Inflammatory macrophage treated with lipopolysaccharide for 4 hours (primary cell): Measurements from ENCODE around the gene OR8D1.
A peak's percentile ranks its signal among the peaks of the same experiment; 100 is the strongest.

Experiments
- DNase-seq: peaks from one replicate; pipeline ENCODE4 v3.0.0-alpha.2; 2020

OR8D1 gene

DNA sequence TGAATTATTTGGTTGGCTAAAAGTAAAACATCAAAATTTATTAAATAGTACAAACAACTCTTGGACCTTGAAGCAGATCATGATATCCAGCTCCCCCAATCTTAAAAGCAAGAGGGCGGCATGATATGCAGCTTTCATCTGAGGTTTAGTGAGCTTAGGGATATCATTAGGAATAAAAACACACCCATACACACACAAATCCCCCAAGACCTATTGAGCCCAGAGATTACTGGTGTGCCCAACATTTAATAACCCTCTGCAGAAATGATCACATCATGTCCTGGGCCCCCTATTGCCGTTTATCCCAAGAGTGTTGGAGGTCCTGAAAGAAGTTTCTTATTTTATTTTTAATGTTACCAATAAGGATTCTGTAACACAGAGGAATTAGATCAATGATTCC is at the start of gene OR8D1:
Gene OR8D1 (minus strand): TSS at position 101 of the 400 bp plus-strand sequence. CDS start 3,183 bp downstream, outside the sequence.
- no peak for DNase-seq

DNA sequence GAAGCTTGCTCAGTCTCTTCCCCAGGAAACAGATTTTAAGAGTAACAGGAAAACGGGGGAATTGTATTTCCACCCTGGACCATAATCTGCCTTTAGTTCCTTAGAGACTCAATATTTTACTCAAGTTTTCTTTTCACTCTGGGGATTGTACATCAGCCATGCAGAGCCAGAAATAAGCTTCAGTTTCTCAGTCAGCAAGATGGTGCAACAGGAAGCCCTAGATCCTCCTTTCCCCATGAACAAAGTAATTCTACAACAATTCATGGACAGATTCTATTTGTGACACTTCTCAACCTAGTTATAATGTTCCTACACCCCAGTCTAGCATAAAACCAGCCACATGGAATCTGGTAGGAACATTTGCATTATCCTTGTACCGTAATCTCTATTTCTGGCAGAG is 45.8 kb upstream of the OR8D1 start:
- peak; percentile 36 for DNase-seq

DNA sequence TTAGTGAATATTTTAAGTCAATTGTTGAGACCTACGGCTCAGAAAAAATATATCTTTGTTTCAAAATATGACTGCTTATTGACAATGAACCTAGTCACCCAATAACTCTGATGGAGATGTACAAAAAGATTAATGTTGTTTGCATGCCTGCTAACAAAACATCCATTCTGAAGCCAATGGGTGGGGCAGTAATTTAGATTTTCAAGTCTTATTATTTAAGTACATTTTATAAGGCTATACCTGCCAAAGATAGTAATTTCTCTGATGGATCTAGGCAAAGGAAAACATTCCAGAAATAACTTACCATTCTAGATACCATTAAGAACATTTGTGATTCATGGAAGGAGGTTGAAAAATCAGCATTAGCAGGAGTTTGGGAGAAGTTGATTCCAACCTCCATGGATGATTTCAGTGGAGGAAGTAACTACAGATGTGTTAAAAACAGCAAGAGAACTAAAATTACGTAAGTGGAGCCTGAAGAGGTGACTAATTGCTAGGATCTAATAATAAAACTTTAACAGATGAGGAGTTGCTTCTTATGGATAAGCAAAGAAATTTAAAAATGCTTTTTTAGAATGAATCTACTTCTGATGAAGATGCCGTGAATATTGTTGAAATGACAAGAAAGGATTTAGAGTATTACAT is 32.7 kb upstream of the OR8D1 start:
- peak; percentile 53 for DNase-seq

DNA sequence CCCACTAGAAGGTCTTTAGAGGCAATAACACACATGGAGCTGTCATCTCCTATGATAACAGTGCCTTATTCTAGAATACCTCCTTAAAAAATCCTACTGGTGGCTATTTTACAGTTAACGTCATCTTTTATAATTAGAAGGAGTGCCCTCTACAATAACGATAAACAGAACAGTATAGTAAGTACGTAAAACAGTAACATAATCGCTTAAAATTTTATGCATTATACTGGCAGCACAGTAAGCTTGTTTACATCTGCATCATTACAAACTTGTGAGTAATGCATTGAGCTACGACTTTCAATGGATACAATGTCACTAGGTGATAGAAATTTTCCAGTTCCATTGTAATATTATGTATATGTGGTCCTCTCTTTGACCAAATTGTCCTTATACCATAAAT is 30.6 kb upstream of the OR8D1 start:
- DNase-seq, result no peak

DNA sequence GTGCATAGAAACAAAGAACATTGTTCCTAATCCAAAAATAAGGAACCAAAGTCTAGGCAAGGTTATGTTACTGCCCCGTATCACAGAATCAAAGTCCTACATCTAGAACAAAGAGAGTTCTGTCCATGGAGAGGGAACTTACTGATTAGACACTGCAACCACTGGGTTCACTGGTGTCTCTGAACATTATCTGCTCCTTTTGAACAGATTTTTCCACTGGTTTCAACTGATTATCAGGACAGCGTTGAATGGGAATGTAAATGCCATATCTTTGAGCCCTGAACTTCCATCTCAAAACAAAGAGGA is 26.3 kb upstream of the OR8D1 start:
- no peak for DNase-seq

DNA sequence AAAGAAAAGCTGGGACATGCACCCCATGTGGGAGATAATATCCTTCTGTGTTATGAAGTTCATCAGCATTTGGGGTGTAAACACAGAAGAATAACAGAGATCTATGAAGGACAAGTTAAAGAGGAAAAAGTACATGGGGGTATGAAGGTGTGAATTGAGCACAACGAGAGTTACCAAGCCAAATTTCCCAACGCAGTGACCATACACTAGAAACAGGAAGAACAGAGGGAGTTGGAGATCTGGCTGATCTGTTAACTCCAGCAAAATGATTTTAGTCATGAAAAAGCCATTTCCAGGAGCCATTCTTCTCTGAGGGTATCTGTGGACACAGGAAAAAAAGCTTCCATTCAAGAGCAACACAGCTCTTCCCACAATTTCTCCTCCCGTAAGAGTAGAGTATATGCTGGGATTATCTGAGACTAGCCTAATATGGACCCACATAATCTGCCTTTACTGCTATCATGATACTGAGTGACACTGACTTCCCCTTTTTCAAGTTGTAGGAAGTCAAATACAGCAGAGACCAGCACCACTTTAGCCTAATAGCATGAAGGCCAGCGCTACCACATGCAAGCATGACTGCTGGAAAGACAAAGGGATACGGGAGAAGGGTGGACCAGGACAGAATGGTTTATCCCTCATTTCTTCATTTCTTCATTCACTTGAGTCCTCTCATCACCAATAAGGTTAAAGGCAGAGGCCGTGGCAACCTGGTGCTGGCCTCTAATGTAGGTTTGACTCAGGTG is 25.8 kb upstream of the OR8D1 start:
- DNase-seq, result peak; percentile 18

DNA sequence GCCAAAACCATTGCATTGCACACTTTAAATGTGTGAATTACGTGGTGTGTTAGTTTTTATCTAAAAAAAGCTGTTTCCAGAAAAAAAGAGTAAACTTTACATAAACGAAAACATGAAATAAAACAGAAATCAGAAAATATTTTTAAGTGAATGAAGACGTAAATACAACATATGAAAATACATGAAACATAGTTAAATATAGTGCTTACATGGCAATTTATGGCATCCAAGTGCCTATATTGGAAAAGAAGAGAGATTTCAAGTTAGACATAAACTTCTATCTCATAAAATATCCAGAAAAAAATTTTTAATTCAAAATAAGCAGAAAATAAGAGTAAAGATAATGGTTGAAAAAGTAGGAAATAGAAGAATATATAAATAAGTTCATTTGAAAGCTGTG is 18.1 kb upstream of the OR8D1 start:
- DNase-seq, result no peak

DNA sequence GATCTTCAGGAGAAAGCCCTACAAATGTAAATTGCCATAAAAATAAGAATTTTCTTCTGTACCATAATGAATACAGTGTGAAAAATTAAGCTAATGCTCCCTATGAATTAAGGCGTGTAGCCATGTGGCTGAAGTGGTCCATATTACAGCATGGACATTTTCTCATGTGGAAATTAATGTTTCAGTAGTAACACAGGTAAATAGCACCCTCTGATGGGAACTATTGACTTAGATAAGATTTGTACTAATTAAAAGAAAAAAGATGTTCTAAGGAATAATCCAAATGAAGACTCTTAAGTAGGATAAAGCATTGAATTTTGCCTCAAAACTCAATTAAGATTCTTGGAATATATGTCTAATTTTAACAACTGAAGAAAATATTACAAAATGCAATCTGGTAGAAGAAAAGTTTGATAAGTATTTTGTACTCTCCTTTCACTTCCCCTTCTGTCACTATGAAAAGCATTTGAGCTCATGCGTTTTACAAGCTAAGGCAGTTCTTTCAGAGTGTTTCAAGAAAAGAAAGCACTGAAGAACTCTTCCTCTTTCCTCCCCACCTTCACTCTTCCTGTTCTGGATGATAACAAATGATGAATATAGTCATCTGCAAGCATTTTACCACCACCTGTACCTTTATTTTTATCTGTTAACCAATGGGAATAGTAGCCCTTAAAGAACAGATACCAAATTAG is 16.2 kb upstream of the OR8D1 start:
- DNase-seq, result peak; percentile 86

DNA sequence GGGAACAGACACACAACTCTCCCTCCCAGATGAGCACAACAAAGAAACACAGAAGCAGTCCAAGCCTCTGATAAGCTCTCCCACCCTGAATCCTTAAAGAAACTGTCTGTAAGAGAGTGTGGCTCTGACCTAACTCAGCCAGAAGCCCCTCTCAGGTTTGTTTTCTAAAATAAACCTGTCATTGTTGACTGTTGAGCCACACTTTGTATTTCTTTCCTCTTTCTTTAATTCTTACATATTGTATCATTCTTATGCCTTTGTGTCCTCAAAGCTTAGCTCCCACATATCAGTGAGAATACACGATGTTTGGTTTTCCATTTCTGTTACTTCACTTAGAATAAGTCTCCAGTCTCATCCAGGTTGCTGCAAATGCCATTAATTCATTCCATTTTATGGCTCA is 14.0 kb upstream of the OR8D1 start:
- DNase-seq, result no peak

DNA sequence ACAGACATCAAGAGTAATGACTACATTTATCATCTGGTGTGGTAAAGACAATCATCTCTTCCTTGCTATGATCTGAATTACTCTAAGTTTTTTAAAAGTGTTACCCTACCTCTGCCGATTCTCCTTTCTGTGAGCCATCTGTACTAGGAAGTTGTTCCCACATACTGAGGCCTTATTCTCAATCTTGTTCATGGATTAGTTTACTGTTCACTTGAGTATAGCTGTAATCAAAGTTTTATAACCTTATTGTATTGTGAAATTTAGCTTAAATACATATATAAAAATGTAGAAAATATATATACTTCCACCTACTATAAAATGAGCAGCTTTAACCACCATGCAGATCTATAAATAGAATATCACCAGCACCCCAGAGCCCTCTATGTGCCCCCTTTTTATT is 8.6 kb upstream of the OR8D1 start:
- DNase-seq, result no peak

DNA sequence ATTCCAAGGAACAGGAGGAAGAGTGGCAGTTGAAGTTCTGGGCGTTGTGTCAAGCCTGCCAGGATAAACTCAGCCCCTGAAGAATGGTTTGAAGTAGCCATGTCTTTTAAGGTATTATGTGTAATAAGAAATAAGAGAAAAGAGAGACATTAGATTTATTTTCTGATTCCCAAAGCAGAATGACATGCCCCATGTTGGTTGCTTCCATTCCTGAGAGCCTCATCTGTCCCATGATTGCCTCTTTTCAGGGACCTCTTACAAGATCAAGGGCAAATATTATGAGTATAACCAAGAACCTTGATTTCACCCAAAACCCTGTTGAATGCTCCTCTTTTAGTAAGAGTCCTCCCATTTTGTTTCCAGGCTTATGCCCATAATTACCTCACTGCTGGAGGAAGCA is 6.3 kb upstream of the OR8D1 start, which contains the start of gene OR8D2:
Gene OR8D2 (minus strand): TSS at position 101 of the 400 bp plus-strand sequence. CDS start 0 bp downstream, at position 101.
- DNase-seq, result no peak

DNA sequence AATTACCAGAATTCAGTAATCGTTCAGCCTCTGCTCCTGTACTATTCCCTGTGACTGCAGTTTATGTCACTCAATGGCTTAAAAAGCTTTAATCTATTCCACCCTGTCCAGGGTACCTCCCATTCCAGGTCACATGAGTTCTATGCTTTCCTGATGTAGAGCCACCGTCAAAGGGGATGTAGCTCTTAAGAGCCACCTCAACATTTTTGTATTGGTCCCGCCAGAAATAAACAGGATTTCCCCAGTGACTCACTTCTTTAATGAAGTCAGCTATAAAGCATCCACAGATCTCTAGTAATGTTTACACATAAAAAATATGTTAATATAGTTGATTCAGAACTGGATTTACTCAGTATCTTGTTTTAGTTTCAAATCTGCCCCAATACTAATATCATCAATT is 1.3 kb upstream of the OR8D1 start:
- DNase-seq, result peak; percentile 24

DNA sequence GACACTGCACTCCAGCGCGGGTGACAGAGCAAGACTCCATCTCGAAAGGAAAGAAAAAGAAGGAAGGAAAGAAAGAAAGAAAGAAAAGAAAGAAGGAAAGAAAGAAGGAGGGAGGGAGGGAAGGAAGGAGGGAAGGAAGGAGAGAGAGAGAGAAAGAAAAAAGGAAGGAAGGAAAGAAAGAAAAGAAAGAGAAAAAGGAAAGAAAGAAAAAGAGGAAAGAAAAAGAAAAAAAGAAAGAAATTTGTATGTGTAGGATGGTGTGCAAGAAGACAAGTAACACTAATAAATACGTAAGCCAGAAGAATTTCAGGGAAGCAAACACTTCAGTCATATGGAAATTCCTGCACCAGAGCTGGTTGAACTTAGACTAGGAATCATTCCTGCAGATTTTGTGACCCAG is 618 bp downstream of the OR8D1 start:
- DNase-seq, result no peak

DNA sequence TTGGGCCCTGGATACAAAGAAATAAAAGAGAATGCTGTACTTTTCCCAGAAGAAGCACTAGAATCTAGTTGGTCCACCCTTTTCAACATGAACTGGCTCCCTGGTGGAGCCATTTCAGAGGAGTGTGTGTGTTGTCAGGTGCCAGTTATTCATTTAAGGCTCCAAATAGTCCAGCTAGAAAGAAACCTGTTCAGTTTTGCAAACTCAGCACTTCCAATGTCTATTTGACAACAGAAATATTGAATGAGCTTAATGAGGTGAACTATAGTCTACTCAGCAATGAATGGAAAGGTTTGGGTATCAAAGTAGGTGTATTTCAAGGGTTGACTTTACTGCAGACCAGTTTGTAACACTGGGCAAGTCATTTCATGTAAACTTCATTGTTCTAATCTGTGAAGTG is 2.1 kb downstream of the OR8D1 start:
- DNase-seq, result no peak

DNA sequence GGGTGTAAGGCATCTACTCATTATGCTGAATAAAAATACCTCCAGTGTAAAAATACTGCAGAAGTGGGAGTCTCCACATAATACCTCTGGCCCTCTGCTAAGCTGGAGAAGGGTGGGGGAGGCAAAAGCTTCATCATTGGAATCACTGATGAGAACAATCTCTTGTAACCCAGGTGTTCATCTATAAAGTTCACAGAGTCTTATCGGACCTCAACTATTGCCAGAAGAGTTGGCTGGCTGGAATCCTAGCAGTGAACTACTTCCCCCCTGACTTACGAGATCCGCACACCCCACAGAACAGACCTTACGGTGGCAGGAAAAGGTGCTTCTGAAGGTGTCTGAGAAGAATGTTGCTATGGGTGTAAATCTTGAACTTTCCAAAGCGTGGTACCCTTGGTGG is 2.5 kb downstream of the OR8D1 start:
- DNase-seq, result no peak

DNA sequence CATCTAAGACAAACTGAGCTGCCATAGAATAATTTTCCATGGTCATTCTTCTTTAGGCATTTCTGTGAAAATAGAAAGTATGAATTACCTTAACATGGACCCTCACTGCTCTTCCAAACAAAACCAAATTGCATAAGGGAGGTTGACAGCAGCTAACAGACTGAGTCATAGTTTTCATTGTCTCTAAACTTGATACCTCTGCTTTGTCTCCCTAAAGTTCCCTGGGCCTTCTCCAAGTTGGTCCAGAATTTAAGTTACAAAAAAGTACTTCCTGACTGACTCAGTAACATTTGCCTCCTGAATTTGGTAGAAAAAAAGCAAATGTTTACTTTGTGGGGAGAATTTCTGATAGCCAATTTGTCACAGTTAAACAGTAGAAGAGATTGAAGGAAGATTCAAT is 3.0 kb downstream of the OR8D1 start:
- no peak for DNase-seq

DNA sequence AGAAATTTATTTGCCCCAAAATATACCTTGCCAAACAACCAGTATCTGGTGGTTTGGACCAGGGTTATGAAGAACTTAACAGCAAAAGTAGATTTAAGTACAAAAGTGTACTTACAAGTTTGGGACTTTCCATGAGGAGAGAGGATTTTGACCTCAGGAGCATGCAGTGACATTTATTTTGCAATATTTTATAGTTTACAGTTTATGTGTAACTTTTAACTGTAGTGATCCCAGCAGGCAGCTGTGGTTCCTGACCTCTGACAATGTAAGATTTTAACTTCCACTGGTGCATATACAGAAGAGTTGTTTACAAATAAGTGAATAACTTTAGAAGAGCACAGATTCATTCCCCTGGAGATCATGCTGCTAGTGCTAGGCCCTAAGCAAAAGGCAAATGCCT is 6.7 kb downstream of the OR8D1 start:
- no peak for DNase-seq

DNA sequence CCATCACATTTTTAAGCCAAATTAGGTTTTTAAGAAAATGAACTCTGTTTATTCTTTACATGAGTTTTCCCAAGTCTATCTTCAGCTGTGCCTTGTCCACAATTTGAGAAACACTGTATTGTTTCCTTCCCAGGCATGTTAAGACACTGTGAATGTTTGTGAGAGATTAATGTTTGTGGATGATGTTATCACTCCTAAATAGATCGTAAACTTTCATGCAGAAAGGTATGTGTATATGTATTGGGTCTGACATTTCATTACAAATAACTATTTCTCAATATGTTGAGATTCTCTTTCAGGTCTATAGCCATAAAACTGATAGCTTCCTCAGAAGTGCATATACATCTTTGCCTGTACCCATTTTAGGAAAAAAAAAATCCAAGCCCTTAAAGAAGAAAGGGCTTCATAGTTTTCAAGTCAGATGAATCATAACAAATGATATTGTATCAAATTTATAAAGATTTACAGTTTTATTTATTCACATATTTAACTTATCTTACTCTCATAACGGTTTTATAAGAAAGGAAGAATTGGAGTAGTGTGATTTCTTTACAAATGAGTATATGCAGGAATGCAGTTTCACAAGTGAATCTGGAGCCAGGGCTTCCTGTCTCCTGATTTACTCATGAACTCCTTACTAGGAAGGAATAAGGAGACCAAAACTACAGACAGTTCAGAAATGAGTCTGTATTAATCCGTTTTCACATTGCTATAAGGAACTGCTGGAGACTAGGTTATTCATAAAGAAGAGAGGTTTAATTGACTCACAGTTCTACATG is 11.2 kb downstream of the OR8D1 start:
- DNase-seq, result no peak

DNA sequence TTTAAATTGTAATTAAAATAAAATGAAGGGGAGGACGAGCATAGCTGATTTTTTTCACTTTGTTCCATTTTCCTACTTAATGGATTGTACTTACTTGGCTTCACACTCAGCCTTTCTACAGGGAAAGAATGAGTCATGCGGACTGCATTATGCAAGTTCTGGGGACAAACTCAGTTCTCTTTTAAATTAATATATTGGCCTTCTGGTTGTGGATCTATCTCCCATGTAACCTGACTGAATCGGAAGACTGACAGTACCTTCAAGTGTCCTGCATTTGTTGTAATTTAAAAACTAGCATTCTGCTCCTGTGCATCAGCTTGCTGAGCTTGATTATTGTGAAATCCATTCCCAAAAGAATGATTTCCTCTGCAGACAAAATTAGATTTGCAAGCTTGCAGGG is 12.2 kb downstream of the OR8D1 start:
- DNase-seq, result no peak

DNA sequence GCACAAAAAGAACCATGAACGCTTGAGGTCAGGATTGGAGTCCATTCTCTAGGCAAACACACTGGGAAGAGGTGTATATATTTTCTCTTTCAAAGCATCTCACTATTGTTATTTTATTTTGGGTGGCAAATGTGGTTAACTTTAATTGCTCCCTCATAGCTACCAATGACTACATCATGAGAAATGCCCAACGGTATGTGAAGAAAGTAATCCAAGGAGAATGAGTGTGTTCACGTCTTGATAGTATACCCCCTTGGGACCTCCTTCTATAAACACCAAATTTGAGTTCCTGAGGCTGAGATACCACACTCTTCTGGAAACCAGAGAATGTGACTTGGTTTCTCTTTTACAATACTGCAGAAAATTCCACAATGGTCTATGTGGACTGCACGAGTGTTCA is 15.8 kb downstream of the OR8D1 start:
- no peak for DNase-seq

DNA sequence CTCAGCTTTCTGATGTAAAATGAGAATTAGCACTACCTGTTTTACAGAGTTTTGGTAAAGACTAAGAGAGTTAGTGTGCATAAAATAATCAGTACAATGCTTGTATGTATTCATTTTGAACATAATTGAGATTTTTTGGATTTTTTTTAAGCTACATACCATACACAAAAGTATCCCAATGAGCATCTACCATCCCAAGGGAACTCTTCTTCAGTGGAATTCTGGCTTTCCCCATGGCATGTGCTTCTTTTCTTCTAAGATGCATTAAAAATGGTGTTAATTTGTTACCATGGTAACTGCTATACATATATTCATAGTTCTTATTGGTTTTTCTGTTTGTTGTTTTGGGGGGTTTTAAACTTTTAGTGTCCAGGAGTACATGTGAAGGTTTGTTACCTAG is 17.7 kb downstream of the OR8D1 start:
- no peak for DNase-seq

DNA sequence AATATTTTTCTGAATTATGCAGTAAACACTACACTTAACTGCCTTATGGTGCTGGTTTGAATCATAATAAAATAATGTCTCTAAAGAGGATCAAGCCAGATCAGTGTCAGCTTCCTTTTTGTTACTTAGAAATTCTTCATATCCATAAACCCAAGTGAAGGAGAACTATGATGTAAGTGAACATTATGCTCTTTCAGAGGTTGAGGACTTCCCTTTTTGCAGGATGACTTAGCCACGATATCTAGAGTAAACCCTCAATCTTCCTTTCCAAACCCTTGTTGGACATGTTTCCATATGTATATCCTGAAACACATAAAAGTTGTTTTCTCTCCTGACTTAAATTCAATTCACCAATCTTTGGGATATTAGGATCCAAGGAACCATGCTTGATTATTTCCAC is 19.1 kb downstream of the OR8D1 start:
- DNase-seq, result peak; percentile 59

DNA sequence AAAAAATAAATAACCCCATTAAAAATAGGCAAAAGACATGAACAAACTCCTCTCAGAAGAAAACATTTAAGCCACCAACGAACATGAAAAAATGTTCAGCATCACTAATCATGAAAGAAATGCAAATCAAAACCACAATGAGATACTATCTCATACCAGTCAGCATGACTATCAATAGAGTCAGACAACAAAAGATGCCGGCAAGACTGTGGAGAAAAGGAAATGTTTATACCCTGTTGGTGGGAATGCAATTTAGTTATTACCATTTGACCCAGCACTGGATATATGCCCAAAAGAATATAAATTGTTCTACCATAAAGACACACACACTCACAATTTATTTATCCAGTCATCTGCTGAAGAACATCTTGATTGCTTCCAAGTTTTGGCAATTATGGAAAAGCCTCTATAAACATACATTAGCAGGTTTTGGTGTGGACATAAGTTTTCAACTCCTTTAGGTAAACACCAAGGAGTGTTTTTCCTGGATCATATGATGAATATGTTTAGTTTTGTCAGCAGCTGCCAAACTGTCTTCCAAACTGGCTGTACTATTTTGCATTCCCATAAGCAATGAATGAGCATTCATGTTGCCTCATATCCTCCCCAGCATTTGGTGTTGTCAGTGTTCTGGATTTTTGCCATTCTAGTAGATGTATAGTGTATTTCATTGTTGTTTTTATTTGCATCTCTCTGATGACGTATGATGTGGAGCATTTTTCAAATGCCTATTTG is 28.0 kb downstream of the OR8D1 start:
- no peak for DNase-seq
